HG03571 (cell line): ENCODE results near the gene KCNT1.
"Not testable (repeated sequence)": the region's sequence is repeated elsewhere in the genome, so short reads cannot be mapped to it uniquely, and the experiment has no call there.

Source experiments
- ATAC-seq: cut with Tn5 transposase; IDR thresholded peaks from one replicate; pipeline ENCODE4 v1.9.1; 2021; ENCODE audit not compliant: unreplicated experiment

KCNT1 gene

GRCh38 chr9:135672786-135673185, 29.2 kb upstream of the KCNT1 start:
- not testable (repeated sequence) for ATAC-seq

GRCh38 chr9:135673941-135674340, 28.0 kb upstream of the KCNT1 start:
- no peak for ATAC-seq

- ATAC-seq, result no peak
Observed at GRCh38 chr9:135674977-135675376, 27.0 kb upstream of the KCNT1 start.

- ATAC-seq, result no peak
Observed at GRCh38 chr9:135676891-135677290, 25.1 kb upstream of the KCNT1 start.

GRCh38 chr9:135677641-135678168, 24.3 kb upstream of the KCNT1 start:
- no peak for ATAC-seq

GRCh38 chr9:135678236-135679017, 23.6 kb upstream of the KCNT1 start:
- ATAC-seq, result no peak

- ATAC-seq, result no peak
Observed at GRCh38 chr9:135680056-135680455, 21.9 kb upstream of the KCNT1 start.

- no peak for ATAC-seq
Observed at GRCh38 chr9:135681161-135681560, 20.8 kb upstream of the KCNT1 start.

- no peak for ATAC-seq
Observed at GRCh38 chr9:135683401-135684034, 18.5 kb upstream of the KCNT1 start.

- no peak for ATAC-seq
Observed at GRCh38 chr9:135684691-135685090, 17.3 kb upstream of the KCNT1 start.

GRCh38 chr9:135687216-135687615, 14.8 kb upstream of the KCNT1 start:
- no peak for ATAC-seq

GRCh38 chr9:135689011-135689410, 13.0 kb upstream of the KCNT1 start:
- ATAC-seq, result no peak

GRCh38 chr9:135690836-135691570, 11.0 kb upstream of the KCNT1 start:
- ATAC-seq, result no peak

GRCh38 chr9:135692410-135692809, 9.6 kb upstream of the KCNT1 start:
- no peak for ATAC-seq

GRCh38 chr9:135693265-135693664, 8.7 kb upstream of the KCNT1 start:
- ATAC-seq, result no peak

- no peak for ATAC-seq
Observed at GRCh38 chr9:135693771-135694170, 8.2 kb upstream of the KCNT1 start.

- ATAC-seq, result no peak
Observed at GRCh38 chr9:135694414-135694813, 7.6 kb upstream of the KCNT1 start.

GRCh38 chr9:135695036-135695435, 6.9 kb upstream of the KCNT1 start:
- no peak for ATAC-seq

GRCh38 chr9:135695642-135696041, 6.3 kb upstream of the KCNT1 start:
- ATAC-seq, result no peak

GRCh38 chr9:135696446-135696845, 5.5 kb upstream of the KCNT1 start:
- ATAC-seq, result no peak

GRCh38 chr9:135697226-135697625, 4.8 kb upstream of the KCNT1 start:
- no peak for ATAC-seq

GRCh38 chr9:135698236-135698635, 3.7 kb upstream of the KCNT1 start:
- ATAC-seq, result no peak
